NOMO-1 (cell line): ENCODE measurements around the gene TSPAN2.
A peak's percentile ranks its signal among the peaks of the same experiment; 100 is the strongest.

ENCODE experiments used
- DNase-seq, 2 experiments: peaks; one replicate each; lab custom pipeline; 2025; ENCODE audit not compliant: unreplicated experiment in 2 of 2; lab: John Stamatoyannopoulos, UW

The TSPAN2 gene

GRCh38 chr1:115077286-115077983 is 11.9 kb downstream of the TSPAN2 start:
- no peak for DNase-seq

- no peak for DNase-seq
Observed at GRCh38 chr1:115076384-115076915, 12.9 kb downstream of the TSPAN2 start.

- DNase-seq = no peak
Observed at GRCh38 chr1:115074839-115075534, 14.3 kb downstream of the TSPAN2 start.

- DNase-seq = no peak
Observed at GRCh38 chr1:115073298-115074087, 15.8 kb downstream of the TSPAN2 start.

GRCh38 chr1:115071012-115071664 is 18.2 kb downstream of the TSPAN2 start:
- DNase-seq = no peak

GRCh38 chr1:115069659-115070308 is 19.5 kb downstream of the TSPAN2 start:
- no peak for DNase-seq

- DNase-seq = no peak
Observed at GRCh38 chr1:115068826-115069585, 20.3 kb downstream of the TSPAN2 start.

GRCh38 chr1:115067161-115067859 is 22.0 kb downstream of the TSPAN2 start:
- no peak for DNase-seq

GRCh38 chr1:115065021-115065420 is 24.3 kb downstream of the TSPAN2 start:
- no peak for DNase-seq

- no peak for DNase-seq
Observed at GRCh38 chr1:115064461-115064860, 24.8 kb downstream of the TSPAN2 start.

- no peak for DNase-seq
Observed at GRCh38 chr1:115063228-115063901, 25.9 kb downstream of the TSPAN2 start.

GRCh38 chr1:115062542-115063004 is 26.7 kb downstream of the TSPAN2 start:
- peak; percentile 54 to 77 for DNase-seq

- no peak for DNase-seq
Observed at GRCh38 chr1:115060501-115060900, 28.8 kb downstream of the TSPAN2 start.

GRCh38 chr1:115059316-115059715 is 30.0 kb downstream of the TSPAN2 start:
- DNase-seq = no peak

- peak; percentile 9 to 22 for DNase-seq
Observed at GRCh38 chr1:115057661-115058254, 31.5 kb downstream of the TSPAN2 start.

- peak; percentile 93 to 96 for DNase-seq
Observed at GRCh38 chr1:115056395-115056798, 32.9 kb downstream of the TSPAN2 start.

- peak; percentile 8 to 70 for DNase-seq
Observed at GRCh38 chr1:115052454-115053083, 36.7 kb downstream of the TSPAN2 start.
